GM18505 (cell line): ENCODE data around the gene APEX1.

ENCODE experiments used
- ATAC-seq: cut with Tn5 transposase; IDR thresholded peaks from one replicate; pipeline ENCODE4 v1.9.1; 2021; ENCODE audit not compliant: unreplicated experiment
- POLR2A ChIP-seq: IDR thresholded peaks from 4 replicates; pipeline ENCODE4 v1.6.1; 2011; ENCODE audit warnings: borderline replicate concordance; ENCODE audit not compliant: insufficient read depth, insufficient read length; ENCODE audit errors: extremely low read depth

The APEX1 gene

DNA sequence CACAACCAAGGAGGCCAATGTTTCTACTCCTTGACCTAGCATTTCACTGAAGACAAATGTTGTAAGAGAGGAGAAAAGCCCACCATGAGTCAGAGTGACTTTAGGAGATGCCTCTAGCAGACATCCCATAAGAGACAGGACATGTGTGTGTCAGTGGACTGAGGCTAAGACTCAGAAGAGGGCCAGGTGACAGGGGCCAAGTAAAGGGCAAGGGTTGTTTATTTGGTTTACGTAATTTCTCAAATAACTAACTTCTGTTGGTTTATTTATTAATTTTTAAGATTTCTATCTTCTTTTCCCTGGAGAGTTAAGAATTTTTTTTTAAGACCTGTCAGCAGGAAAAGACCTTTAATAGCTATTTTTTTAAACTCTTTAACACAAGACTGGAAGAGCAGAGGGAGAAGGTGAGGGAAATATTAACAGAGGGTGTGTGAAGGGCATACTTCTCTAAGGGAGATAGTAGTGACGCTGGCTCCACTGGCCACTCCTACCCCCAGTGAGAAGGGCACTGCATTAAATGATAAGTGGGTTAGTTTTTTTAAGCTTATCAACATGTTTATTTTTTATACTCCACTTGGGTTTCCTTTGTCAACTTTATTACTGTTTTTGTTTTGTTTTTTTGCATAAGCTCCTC is 17.6 kb downstream of the APEX1 start:
- no peak for TF ChIP-seq POLR2A

DNA sequence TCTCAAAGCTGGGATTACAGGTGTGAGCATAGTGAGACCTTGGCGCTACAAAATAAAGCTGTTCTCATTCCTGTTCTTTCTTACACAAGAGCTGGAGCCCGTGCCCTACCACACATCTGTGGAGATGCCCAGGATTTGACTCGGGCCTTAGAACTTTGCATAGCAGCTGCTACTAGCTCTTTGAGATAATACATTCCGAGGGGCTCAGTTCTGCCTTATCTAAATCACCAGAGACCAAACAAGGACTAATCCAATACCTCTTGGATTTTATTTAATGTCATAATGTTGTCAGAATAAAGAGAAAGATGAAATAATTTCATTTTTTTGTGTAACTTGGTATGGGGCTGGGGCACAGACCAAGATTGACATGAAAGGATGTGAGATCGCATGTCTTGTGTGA is 21.8 kb downstream of the APEX1 start:
- no peak for ATAC-seq

More for the DNA sequence above, 17.6 kb downstream of the APEX1 start:
- ATAC-seq, result no peak

DNA sequence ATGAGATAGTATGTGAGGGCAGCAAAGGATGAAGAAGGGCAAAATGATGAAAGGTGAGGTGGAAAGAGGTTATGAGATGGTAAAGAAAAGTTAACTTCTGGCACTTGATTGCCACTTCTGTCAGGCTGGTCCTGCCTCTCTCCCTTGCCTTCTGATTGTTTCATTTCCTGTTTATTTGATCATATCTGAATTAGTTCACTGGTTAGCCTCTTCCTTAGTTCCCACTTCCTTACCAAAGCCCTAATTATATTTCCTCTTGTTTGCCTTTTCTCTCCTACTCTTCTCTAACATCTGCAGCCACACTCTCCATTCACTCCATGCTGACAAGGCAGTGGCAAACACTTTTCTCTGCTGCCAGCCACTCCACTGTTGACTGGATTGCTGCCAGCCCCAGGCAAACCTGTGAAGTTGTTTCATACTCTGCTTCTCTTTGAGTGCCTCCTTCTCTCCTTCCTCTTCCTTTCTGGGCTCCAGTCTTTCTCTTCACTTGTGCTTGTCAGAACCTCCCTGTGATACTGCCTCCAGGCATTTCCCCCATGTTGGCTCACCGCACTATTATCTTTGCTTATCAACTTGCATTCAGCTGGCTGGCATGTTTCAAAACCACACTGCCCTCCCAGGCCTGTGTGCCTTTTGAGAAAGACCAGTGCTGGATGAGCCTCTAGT is 22.3 kb downstream of the APEX1 start:
- ATAC-seq, result no peak
- TF ChIP-seq POLR2A, result no peak

More for the DNA sequence above, 21.8 kb downstream of the APEX1 start:
- TF ChIP-seq POLR2A, result no peak

DNA sequence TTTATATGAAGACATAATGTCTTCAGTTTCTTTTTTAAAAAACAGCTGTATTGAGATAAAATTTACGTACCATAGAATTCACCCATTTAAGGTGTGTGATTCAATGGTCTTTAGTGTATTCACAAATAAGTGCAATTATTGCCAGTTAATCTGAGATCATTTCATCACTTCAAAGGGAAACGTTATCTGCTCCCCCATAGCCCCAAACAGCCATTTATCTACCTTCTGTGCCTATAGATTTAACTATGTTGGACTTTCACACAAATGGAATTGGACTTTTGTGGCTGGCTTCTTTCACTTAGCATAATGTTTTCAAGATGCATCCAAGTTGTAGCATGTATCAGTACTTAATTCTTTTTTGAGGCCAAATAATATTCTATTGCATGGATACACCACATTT is 23.9 kb downstream of the APEX1 start:
- ATAC-seq, result no peak
- no peak for TF ChIP-seq POLR2A

DNA sequence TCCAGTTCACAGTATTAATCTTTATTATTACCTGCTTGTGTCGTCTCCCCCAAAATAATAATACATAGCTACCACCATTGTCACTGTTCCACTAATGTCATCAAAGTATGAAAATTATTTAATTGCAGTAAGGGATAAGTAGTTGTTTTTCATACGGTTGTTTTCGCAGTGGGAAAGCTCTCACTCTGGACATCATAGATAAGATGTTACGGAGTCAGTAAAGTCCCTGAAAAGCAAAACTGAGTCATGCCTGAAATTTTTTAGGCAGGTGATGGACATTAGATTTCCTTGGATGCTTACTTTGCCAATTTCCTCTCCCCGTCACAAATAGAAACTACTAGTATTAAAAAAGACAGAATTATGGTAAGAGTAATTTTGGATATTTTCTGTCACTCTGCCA is 27.4 kb downstream of the APEX1 start:
- ATAC-seq, result no peak
- TF ChIP-seq POLR2A, result no peak

DNA sequence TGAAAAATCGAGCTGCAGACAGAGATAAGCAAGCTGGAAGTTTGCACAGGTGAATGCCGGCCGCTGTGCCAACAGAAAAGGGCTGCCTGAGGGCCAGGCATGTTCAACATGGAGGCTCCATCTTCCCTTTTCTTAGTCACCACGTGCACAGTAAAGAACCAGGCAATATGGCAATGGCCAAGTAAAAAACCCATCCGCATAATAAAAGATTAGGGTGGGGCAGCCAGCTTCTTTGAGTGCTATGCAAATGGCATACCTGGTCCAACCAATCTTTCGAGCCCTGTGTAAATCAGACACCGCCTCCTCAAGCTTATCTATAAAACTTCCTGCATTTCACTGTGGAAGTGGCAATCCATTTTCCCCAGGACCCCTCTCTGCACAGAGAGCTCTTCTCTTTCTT is 30.9 kb downstream of the APEX1 start:
- no peak for ATAC-seq
- no peak for TF ChIP-seq POLR2A

DNA sequence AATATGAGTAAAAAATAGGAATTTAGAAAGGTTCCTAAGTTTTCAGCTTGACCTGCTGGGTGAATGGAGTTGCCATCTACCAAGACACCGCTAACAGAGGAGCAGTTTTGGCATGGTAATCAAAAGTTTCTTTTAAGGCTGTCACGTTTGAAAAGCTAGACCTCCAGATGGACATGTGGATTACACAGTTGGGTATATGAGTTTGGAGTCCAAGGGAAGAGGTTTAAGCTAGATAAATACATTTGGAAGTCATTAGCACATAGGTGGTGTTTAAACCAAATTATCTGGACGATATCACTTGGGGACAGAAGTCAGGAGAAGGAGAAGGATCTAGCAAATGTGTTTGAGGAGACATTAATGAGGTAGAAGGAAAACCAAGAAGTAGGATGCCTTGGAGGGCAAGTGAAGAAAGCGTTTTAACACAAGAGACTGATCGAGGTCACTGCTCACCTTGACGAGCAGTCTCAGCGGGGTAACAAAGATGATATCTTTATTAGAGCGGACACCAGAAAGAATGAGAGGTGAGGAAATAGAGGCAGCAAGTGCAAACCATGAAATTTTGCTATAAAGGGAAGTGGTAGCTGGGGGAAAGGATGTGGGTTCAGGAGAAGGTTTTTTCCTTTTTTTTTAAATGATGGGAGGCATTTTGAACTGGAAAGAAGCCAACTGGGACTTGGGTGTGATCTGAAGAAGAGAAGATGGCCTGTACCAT is 31.8 kb downstream of the APEX1 start:
- TF ChIP-seq POLR2A, result no peak
- ATAC-seq, result no peak

DNA sequence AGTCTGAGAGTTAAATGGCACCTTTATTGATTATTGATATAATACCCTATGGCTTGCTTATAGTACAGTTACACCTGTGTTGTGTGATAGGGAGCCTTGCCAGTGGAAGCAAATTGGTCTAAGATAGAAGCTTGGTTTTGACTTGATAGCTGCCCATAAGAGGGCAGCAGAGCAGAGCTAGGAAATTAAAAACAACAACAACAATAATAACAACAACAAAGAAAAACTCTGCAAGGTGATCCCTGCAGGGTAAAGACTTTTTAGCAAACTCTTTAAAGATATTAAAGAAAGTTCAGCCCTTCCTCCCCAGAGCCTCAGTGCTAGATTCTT is 32.3 kb downstream of the APEX1 start:
- ATAC-seq, result no peak
- no peak for TF ChIP-seq POLR2A

DNA sequence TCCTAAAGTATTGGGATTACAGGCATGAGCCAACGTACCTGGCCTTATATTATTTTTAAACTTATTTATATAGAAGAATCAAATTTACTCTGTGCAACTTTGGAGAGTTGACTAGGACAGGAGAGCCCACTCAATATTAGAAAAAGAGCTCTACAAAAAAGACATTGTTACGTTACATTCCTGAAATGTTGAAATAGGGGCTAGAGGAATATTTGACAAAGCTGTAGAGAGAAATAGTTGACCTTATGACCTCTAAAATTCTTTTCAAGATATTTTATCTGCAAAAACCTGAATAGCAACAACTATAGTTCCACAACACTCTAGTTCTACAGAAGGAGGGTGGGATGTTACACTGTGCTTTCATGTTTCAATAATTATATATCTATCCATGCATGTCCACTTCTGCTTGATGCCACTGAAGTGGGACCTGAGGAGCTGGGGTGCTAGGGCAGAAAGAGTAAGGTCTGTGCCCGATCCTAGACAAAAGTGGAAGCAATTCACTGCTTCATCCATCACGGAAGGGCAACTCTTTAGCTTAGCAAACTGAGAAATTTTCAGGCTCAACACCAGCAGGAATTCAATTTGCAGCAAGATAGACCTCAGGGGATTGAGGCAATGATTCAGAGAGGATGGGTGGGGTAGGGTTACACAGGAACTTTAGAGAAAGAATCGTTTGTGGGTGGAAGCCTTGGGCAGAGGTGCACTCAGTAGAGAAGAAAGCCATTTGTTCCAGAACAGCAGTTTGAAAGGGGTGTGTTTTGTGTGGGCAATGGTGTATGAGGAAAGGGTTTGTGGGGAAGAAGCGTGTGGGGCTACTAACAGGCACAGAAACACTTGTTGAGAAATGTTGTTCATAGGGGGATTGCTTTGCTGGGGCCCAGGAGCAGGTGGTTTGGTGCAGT is 34.3 kb downstream of the APEX1 start:
- ATAC-seq, result peak; percentile 59
- no peak for TF ChIP-seq POLR2A

DNA sequence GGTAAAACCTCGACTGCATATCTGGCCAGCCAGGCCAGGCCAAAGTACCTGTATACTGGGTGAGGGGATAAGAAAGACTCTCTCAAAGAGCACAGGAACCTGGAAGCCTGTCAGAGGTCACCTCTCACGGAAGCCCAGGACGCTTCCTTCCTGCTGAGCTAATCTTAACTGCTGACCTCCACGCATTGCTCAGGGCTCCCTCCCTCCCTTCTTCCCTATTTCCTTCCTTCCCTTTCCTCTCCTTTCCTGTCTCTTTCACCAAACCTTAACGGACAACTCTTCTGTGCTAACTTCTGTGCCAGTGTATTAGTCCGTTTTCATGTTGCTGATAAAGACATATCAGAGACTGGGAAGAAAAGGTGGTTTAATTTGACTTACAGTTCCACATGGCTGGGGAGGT is 35.5 kb downstream of the APEX1 start:
- no peak for TF ChIP-seq POLR2A
- no peak for ATAC-seq

DNA sequence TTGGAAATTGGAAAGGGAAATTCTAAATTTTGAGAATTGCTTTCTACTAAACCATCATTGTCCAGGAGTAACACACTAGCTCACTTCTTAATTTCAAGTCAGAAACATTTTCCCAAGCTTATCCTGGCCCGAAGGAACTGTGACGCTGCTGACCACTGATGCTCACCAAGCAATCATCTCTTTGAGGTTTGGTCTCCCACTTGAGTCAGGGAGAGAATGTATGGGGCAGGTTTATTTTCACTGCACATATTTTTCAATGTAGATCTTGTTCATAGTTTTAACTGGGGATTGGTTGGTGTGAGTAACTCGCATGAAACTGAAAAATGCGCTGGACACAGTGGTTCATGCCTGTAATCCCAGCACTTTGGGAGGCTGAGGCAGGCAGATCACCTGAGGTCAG is 37.5 kb downstream of the APEX1 start:
- no peak for TF ChIP-seq POLR2A
- ATAC-seq, result no peak

DNA sequence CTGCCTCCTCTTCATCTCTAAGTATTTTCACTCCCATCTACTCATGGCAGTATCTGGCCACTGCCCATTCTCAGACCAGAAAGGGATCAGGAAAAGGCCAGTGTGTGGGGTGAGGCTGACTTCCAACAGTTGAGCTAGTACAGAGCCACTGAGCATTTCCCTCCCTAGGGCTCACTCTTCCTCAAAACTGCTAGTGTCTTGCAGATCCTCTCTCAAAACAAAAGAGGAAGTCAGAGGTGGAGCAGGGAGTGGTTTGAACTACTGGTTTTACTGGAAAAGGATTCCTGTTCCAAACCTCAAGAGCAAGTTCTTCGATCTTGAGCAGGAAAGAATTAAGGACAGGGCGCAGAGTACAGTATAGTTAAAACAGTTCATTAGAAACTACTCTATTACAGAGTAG is 38.6 kb downstream of the APEX1 start:
- no peak for TF ChIP-seq POLR2A
- ATAC-seq, result no peak
